GM23248 (cell line): Measurements from ENCODE around the gene UBR3.

Source experiments
- EZH2 ChIP-seq: fragments of 200-600 bp; sonication (generic); IDR thresholded peaks from 2 replicates; pipeline ENCODE4 v1.6.1; 2018; ENCODE audit warnings: antibody characterized with exemption, mild to moderate bottlenecking; ENCODE audit not compliant: insufficient read depth, poor library complexity, severe bottlenecking
- EZH2phosphoT487 ChIP-seq: fragments of 200-600 bp; sonication (generic); IDR thresholded peaks from 2 replicates; pipeline ENCODE4 v1.6.1; 2018; ENCODE audit warnings: antibody characterized with exemption, moderate library complexity, mild to moderate bottlenecking, low read depth; ENCODE audit not compliant: insufficient read depth

DNA sequence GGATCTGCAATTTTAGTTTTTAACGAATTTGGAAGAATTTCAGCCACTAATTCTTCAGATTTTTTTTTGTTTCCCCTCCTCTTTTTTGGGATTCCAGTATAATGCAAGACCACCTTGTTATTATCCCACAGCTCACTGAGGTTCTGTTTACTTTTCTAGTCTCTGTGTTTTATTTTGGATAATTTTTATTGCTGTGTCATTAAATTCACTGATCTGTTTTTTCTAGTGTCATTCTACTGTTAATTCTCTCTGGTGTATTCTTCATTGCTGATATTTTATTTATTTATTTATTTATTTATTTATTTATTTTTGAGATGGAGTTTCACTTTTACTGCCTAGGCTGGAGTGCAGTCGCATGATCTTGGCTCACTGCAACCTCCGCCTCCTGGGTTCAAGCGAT is 32.2 kb downstream of the UBR3 start:
- TF ChIP-seq EZH2 (no peak), EZH2phosphoT487 (no peak)
